RKO (cell line): ENCODE results near the gene KIN.
"Not testable (repeated sequence)": the region's sequence is repeated elsewhere in the genome, so short reads cannot be mapped to it uniquely, and the experiment has no call there.

Experiments used
- DNase-seq: peaks from one replicate; pipeline ENCODE4 v3.0.0-alpha.2; 2016; ENCODE audit warnings: low spot score

The KIN gene, protein sequence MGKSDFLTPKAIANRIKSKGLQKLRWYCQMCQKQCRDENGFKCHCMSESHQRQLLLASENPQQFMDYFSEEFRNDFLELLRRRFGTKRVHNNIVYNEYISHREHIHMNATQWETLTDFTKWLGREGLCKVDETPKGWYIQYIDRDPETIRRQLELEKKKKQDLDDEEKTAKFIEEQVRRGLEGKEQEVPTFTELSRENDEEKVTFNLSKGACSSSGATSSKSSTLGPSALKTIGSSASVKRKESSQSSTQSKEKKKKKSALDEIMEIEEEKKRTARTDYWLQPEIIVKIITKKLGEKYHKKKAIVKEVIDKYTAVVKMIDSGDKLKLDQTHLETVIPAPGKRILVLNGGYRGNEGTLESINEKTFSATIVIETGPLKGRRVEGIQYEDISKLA

DNA sequence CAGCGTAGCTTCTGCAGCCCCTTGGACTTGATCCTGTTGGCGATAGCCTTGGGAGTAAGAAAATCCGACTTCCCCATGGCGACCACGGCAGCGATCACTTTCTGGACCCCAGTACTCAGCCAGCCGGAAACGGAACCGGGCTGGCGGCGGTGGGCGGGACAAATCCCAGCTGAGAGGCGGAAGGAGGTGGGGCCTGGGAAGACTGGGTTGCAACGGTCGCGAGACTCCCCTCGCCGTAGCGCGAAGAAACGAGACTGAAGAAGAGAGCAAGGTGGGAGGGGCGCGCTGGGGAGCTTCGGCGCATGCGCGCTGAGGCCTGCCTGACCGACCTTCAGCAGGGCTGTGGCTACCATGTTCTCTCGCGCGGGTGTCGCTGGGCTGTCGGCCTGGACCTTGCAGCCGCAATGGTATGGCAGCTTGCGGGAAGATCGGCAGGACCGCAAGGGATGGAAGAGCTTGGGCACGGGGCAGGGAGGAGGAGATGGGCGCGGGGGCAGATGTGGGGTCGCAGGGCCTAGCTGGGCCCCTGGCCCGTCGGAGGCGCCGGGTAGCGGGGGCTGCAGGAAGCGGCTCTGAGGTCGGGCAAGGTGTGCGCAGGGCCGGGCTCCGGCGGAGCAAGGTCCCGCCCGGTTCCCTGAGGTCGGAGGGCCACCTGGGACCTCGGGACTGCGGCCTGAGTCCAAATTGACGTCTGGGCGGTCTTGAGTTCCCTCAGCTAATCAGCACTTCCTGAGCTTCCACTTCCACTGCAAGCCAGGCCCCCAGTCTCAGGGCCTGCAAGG lies at the start of gene KIN, which contains the start of gene ATP5F1C:
Gene KIN (minus strand): TSS at position 137 of the 782 bp plus-strand sequence. CDS start 60 bp downstream, at position 77.
Gene ATP5F1C (plus strand): TSS at position 321 of the 782 bp plus-strand sequence. CDS start 31 bp downstream, at position 352.
- peak; percentile 98 for DNase-seq

DNA sequence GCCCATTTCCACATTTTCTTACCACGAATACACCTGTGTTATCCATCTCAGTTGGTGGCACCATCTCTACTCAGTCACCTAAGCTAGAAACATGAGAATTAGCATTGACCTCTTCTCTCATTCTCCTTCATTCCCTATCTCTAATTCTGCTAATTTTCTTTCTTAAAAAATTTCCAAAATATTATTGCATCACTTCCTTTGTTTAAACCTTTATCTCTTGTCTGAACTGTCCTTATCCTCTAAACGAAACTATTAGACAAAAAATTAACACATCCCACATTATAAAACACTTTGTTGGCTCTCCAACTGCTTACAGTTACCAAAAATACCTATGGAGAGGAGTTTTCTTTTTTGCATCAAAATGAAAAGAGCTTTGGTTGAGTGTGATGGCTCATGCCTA lies 48.8 kb upstream of the KIN start:
- DNase-seq = no peak

DNA sequence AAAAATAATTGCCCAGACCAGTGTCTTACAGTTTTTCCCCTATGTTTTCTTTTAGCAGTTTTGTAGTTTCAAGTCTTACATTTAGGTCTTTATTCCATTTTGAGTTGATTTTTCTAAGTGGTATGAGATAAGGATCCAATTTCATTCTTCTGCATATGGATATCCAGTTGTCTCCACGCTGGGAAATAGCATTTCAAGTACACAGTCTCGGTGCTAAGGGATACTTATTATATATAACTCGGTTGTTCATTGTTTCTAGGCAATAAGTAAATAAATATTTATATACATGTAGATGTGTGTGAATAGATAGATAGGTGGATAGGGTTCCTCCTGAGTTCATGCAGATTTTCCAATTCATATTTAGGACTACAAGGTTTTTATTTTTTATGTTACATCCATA lies 46.5 kb upstream of the KIN start:
- DNase-seq = no peak

DNA sequence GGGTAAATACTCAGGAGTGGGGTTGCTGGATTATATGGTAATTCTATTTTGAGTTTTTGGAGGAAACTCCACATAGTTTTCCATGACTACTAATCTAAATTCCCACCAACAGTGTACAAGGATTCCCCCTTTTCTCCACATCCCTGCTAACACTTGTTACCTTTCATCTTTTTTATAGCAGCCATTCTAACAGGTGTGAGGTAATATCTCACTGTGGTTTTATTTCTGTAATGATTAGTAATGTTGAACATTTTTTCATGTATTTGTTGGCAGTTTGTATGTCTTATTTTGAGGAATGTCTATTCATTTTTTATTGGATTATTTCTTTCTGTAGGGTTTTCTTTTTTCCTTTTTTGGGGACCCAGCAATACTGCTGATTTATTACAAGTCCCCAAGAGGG lies 45.4 kb upstream of the KIN start:
- no peak for DNase-seq

DNA sequence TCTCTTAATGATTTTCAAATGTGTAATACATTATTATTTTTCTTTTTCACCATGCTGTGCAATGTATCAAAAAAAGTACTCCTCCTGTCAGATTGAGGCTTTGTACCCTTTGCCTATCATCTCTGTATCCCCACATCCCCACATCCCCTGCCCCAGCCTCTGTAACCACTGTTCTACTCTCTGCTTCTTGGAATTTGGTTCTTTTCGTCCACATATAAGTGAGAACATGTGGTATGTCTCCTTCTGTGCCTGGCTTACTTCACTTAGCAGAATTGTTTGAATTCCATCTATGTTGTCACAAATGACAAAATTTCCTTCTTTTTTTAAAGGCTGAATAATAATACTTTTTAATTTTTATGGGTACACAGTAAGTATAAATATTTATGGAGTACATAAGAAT lies 44.3 kb upstream of the KIN start:
- no peak for DNase-seq

DNA sequence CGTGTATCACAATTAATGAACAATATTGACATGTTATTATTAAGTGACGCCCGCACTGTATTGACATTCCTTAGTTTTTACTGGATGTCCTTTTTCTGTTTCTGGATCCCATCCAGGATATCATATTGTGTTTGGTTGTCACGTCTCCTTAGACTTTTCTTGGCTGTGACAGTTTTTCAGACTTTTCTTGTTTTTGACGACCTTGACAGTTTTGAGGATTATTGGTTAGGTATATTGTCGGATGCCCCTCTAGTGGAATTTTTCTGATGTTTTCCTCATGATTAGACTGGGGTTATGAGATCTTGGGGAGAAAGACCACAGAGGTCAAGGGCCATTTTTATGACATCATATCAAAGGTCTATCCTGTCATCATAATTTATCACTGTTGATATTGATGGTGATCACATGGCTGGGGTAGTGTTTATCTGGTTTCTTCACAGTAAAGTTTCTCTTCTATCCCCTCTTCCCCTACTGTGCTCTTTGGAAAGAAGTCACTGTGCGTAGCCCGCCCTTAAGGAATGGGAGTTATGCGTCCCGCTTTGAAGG lies 41.6 kb upstream of the KIN start:
- DNase-seq = no peak

DNA sequence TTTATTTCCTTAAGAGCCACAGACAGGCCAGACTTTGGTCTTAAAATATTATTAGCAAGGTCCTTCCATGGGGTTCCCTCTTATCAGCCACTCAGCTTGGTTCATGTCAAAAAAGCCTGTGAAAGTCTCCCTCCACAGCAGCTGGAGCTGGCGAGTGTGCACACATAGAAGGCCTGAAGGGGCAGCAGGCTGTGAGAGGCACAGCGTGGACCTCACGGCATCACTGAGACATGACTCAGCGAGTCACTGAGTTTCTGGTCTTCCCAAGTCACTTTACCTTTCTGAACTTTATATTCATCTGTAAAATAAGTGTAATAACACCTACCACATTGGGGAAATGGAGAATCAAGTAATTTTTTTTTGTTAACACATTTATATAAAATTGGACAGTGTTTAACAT lies 39.2 kb upstream of the KIN start:
- DNase-seq = peak; percentile 78

DNA sequence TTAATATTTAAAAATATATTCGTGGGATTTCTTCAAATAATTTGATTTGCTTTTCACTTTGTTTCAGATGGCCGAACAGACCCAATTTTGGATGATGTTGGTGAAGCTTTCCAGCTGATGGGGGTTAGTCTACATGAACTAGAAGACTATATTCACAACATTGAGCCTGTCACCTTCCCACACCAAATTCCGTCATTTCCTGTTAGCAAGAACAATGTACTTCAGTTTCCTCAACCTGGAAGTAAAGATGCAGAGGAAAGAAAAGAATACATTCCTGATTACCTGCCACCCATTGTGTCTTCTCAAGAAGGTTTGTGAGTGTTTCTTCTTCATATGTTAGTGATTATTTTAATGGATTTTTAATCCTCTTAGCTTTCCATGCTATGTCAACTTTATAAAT lies 36.5 kb upstream of the KIN start:
- DNase-seq = no peak

DNA sequence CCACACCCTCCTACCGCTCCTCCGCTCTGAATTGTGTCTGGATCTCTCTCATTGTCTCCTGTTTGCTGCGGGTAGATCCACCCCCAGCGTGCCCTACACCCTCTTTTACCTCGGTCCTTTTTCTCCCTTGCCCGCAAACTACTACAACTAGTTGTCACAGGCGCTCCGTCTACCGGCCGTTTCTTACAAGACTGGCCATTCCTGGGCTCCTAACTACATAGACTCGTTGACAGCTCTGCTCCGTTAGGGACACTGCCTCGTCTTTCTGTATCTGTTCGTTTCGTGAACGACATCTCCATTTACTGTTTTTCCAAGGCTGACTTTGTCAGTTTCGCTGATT lies 31.3 kb upstream of the KIN start:
- DNase-seq = peak; percentile 83

DNA sequence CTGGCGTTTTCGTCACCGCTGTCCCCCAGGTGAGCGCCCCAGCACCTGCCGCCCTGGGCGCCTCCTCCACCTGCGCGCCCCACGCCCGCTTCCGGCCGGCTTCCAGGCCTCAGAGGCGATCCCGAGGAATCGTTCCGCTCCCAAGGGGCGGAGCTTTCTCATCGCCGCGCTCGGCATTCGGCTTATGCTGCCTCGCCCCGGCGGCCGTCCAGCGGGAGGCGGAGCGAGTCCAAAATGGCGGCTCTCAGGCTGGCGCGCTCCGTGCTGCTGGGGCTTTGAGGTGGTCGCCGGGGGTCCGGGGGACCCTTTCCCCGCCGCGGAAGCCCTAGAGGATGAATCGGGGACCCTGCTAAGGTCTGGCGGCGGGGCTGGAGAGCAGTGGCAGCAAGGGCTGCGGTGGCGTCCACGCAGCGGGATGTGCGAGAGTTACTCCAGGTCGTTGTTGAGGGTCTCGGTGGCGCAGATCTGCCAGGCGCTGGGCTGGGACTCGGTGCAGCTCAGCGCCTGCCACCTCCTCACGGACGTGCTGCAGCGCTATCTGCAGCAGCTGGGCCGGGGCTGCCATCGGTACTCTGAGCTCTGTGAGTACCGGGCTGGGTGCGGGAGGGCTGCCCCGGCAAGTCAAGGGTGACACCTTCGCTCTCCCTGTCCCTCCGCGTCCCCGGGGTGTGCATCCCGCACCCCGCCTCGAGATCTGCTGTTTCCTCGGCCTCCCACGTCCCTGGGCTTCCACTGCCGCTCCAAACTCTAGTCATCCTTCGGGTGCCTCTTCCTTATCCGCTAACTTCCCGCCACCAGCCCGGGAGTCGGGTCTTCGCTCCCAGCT lies 30.7 kb upstream of the KIN start, which contains the start of gene TAF3:
Gene TAF3 (plus strand): TSS at position 211 of the 826 bp plus-strand sequence. CDS start 205 bp downstream, at position 416.
- DNase-seq = peak; percentile 93

DNA sequence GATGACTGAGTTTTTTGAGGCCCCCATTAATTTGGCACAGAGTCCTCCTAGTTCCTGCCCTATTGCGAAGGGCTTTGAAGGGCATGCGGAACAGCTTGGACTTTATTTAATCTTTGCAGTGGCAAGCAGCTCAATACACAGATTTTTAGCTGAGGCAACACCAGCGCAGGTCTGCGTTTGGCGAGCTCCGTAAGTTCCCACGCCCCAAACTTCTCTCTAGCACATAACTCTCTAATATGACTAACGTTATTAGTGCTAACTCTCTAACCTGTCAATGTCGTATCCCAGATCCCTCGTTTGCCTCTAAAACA lies 30.1 kb upstream of the KIN start:
- no peak for DNase-seq

DNA sequence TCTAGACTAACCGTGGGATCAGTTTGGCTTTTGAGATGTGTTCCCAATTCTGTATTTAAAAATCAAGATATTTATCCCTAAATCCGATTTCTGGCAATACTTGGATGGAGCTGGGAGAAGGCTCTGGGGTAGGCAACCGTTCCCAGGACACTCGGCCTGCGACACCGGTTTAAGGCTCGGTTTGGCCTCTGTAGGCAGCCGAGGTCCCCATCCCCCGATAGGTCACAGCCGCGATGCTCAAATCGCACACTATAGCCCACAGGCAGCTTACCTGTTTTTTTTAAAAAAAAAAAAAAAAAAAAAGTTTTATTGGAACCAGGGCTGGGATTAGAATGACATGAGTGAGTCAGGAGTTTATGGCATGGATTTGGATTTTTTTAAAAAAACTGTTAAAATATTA lies 29.8 kb upstream of the KIN start:
- DNase-seq = no peak

DNA sequence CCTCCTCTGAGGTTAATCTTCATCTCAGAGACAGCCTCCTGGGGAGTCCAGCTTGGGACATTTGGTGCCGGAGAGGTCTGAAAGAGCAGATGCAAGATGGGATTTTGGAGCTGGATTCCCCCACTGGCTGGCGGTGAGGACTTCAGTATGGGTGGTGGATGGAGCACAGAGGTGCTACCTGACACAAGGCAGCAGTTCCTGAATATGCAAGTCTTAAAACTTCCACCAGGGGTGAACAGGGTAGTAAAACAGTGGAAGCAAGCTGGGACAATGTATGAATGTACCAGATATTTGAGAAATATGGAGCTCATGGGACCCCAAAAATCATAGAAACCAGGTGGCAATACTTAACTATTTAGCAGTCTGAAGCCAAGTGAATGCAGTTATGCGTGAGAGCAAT lies 25.7 kb upstream of the KIN start:
- DNase-seq = no peak

DNA sequence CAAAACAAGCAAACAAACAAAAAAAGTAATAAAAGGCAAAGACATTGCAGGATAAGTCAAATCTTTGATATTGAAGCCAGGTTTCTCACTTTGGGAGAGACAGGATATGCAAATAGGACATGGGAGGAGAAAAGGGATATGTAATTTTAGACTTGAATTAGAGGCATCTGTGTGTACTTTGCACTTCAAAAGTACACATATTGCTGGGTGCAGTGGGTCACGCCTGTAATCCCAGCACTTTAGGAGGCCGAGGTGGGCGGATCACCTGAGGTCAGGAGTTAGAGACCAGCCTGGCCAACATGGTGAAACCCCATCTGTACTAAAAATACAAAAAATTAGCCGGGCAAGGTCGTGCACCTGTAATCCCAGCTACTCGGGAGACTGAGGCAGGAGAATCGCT lies 23.9 kb upstream of the KIN start:
- not testable (repeated sequence) for DNase-seq

DNA sequence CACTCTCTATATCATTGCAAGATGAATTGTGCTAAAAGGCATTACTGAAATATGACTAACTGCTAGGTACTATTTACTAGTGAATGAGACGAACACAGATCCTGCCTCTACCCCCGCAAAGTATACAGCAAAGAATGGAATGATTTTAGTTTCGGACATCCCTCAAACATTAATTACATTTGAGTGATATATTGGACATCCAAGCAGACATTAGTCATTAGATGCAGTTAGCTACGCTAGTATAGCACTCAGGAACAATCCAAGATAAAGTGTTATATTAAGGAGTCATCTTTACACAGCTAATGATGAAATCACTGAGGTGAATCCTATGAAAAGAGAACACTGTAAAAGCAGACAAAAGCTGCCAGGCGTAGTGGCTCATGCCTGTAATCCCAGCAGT lies 23.2 kb upstream of the KIN start:
- no peak for DNase-seq

DNA sequence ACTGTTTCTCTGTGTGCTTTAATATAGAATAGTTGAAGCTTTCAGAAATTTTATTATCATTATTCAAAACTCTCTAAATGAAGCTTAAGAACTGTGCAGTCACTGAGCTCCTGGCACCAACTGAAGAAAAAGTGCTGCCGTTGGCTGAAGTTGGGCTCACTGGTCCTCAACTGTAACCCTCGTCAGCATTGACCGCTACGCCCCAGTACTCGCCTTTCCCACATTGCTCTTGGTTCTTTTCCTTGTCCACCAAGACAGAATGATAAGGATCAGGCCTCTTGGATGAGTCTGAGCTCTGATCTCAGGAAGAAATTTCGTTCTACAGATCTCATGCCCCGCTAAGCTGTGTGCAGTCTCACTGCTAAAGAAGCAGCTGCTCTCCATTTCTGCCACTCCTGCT lies 22.6 kb upstream of the KIN start:
- DNase-seq = no peak

DNA sequence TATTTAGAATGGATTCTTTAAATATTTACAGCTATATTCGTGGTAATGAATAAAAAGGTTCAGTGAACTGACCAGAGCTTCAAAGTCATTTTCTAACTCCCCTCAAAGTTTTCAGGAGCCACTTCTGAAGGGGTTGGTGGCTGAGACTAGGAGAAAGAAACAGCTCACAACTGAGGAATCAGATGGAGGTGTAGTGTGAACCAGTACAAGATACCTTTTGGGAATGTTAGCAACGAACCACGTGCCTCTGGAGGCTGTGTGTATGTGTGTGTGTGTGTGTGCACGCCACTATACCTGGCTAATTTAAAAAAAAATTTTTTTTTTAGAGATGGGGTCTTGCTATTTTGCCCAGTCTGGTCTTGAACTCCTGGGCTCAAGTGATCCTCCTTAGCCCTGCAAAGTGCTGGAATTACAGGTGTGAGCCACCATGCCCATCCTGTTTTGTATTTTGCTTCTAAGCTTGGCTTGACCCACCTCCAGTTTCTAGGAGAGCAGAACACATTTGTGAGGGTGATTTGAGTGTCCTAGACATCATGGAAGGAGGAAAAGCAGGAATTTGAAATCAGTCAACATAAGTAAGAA lies 21.0 kb upstream of the KIN start:
- DNase-seq = no peak

DNA sequence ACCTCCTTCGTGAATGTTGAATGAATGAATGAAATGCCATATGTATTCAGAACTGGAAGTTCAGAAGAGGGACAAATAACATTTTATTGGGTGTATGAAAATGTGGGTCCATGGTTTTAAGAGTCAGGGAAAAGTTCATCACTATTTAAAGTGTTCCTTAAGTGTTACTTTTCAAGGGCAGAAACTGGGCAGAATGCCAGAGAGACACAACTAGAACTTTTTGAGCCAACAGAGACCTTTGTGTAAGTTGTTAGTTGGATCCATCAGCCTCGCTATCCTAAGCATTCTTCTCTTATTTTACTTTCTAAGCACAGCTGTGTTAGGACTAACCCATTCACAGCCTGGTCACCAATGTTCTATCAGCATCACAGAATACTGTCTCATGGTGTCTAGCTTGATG lies 16.9 kb upstream of the KIN start:
- no peak for DNase-seq

DNA sequence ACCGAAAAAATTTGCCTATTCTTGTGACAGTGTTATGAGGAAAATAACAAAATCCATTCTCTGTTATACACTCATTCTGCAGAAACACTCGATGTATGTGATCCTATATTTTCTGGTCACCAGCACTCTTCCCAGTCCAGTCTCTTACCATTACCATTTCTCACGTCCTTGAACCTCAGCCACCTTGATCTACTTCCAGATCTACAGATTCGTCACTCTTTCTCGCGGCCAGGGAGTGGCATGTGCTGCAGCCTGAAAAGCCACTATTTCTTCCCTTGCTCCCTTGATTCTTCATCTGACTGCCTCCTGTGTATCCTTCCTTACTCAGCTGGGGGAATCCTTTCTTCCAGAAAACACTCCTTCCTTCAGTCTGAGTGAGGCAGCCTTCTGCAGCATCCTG lies 16.4 kb upstream of the KIN start:
- DNase-seq = no peak

DNA sequence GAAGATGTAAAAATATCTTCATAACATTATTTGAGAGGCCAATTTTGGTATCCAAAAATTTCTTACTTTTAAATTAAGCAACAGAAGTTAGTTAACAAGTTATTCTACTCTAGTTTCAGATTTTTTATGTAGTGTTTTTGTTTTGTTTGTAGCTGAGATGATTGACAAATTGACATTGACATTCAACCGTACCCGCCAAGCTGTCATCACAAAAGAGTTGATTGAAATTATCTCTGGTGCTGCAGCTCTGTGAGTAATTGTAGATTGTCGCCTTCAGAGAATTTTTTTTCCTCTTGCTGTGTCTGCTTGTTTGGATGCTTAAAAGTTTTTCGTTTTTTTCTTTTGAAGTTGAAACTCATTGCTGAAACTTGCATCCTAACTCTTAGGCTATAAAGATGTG lies 14.8 kb upstream of the KIN start:
- DNase-seq = no peak

DNA sequence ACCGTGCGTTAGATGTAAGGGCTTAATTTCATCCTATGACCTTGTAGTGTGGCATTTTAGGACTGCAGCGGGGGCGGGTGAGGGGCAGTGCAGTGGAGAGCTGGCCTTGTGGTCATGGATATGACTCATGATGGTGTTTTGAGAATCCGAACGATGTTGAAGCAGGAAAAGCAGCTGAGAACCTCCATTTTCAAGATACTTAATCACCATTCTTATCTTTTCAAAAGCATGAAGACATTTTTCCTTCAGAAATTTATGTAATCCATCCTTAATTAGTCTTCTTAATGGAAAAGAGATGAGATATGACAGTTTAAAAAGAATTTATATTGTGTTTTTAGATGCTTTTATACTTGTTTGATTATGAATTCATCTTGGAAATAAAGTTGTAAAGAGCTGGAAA lies 9.8 kb upstream of the KIN start:
- DNase-seq = peak; percentile 88

DNA sequence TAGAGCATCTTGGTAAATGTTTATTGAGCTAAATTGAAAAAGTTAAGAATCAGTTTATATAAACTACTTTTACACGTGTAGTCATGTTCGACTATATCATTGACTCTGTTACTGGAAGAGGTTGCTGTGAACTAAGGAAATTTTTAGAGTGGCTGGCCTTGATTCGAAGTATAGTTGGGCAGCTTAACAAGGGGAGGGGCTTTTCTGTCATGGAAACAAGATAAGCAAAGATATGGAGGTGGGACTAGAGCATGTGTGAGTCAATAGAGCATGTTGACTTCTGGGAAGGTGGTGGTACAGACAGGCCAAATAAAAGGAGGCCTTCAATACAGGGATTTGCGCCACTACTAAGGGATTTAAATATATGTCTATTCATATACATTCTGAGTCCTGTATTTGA lies 7.8 kb upstream of the KIN start:
- no peak for DNase-seq
